ENCODE measurements around the gene SPNS3.

The SPNS3 gene, protein sequence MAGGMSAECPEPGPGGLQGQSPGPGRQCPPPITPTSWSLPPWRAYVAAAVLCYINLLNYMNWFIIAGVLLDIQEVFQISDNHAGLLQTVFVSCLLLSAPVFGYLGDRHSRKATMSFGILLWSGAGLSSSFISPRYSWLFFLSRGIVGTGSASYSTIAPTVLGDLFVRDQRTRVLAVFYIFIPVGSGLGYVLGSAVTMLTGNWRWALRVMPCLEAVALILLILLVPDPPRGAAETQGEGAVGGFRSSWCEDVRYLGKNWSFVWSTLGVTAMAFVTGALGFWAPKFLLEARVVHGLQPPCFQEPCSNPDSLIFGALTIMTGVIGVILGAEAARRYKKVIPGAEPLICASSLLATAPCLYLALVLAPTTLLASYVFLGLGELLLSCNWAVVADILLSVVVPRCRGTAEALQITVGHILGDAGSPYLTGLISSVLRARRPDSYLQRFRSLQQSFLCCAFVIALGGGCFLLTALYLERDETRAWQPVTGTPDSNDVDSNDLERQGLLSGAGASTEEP

GRCh38 chr17:4433515-4434031 is at the start of gene SPNS3:
Gene SPNS3, plus strand, starts transcription at chr17:4433940. Its CDS starts 28 bp downstream, at chr17:4433968.
- peak within 1 kb of the TSS; percentile 11 for H3K4me3 ChIP-seq (ENCODE audit: low read depth, low read length)
- TF ChIP-seq CTCF (IDR thresholded peaks at IDR 0.05; ENCODE audit: borderline replicate concordance, insufficient read depth, low read depth, low read length): no peak

DNA sequence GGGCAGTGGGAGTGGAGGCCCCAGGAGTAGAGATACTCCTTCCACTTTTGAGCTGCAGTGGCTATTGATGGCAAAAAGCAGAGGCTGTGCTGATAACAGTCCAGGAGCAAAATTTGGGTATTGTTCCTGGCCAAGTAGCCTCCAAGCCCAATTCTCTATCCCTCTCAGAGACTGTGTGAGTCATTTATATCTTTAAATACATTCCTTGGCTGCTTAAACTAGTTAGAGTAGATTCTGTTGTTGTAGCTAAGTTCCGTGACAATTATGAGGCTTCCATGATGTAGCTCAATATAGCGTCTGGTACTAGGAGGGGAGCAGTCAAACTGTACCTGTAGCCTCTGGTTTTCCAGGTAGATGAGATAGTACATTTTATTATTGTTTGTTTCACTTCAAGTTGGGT is 47.3 kb upstream of the SPNS3 start:
- H3K4me3 ChIP-seq (ENCODE audit: low read depth, low read length): no peak overlapping the region
- no peak for TF ChIP-seq CTCF (IDR thresholded peaks at IDR 0.05; ENCODE audit: borderline replicate concordance, insufficient read depth, low read depth, low read length)

DNA sequence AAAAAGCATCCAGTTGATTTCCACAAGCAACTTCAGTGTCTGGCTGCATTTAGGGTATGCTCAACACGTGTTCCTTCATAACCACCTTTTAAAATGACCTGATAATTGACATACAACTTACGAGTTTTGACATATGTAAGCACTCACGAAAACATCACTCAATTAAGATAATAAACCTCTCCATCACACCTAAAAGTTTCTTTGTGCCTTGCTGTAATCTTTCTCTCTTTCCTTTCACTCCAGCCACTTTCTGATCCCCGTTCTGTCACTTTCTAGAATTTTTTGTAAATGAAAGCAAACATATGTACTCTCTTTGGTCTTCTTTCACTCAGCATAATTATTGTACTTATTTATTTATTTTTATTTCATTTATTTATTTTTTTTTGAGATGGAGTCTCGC is 46.6 kb upstream of the SPNS3 start:
- H3K4me3 ChIP-seq (ENCODE audit: low read depth, low read length): no peak overlapping the region
- TF ChIP-seq CTCF (IDR thresholded peaks at IDR 0.05; ENCODE audit: borderline replicate concordance, insufficient read depth, low read depth, low read length): no peak

DNA sequence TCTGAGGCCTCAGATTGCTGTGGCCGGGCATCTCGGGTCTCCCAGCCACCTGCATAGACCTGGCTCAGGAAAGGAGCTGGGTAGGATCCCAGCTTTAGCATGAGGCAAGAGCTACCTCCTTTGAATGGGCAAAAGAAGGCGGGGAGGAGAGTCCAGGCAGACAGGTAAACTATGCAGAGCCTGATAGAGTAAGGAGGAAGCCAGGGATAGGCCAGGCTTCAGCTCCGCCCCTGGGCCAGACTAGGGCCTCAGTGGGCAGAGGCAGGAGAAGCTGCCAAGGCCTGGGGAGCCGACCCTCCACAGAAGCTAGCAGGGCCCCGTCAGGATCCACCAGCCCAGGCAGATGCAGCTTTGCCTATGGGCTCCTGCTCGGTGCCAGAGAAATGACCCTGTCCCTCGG is 44.7 kb upstream of the SPNS3 start:
- no peak for TF ChIP-seq CTCF (IDR thresholded peaks at IDR 0.05; ENCODE audit: borderline replicate concordance, insufficient read depth, low read depth, low read length)
- H3K4me3 ChIP-seq (ENCODE audit: low read depth, low read length): no peak overlapping the region

DNA sequence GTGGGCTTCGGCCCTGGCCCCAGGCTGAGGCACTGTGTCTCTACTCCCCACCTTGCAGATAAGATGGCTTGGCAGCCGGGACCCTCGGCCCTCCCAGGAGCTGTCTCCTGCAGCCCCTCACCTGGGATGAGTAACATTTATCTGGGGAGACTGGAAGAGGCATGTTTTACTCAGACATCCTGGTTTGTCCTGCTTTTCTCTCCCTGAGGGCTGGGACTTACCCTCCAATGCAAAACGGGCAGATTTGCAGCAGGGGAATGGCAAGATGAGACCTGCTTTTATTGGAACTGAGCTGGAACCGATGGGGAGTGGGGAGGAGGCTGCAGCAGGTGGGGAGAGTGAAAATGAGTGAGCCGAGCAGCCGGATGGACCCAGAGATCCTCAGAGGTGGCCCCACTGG is 39.9 kb upstream of the SPNS3 start:
- H3K4me3 ChIP-seq (ENCODE audit: low read depth, low read length): peak overlapping the region; percentile 32

DNA sequence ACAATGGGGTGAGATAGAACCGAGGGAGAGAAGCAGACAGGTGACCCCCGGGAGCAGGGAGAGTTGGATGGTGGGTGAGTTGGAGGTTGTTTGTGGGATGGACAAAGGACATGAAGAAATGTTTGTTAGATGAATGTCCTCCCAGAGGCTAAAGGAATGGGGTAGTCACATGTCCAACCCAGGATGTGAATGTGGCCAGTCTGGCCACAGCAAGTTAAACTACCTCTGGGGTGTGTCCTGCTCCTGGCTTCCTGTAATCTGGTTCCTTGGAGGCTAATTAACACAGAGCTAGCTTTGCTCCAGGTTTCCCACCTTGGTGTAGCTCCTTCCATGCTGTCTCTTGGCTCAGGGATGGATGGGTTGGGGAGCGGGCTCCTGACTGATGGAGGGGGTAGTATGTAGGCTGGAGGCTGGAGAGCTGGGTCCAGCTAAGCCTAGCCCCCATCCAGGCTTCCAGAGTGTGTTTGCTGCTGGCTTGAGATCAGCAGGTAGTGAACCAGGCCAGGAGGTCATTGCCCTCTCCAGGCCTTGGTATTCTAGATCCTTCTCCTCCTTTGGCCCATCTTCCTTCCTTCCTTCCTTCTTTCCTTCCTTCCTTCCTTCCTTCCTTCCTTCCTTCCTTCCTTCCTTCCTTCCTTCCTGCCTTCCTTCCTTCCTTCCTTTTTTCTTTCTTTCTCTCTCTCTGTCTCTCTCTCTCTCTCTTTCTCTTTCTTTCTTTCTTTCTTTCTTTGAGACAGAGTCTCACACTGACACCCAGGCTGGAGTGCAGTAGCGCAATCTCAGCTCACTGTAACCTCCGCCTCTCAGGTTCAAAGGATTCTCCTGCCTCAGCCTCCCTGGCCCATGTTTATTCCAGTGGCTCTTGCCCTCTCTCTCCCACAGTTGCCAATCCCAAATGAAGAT is 39.3 kb upstream of the SPNS3 start:
- no peak for TF ChIP-seq CTCF (IDR thresholded peaks at IDR 0.05; ENCODE audit: borderline replicate concordance, insufficient read depth, low read depth, low read length)
- peak overlapping the region; percentile 32 for H3K4me3 ChIP-seq (ENCODE audit: low read depth, low read length)

More for the DNA sequence above, 39.9 kb upstream of the SPNS3 start:
- TF ChIP-seq CTCF (IDR thresholded peaks at IDR 0.05; ENCODE audit: borderline replicate concordance, insufficient read depth, low read depth, low read length): no peak
